Measurements from ENCODE around the gene HHATL.

HHATL gene

DNA sequence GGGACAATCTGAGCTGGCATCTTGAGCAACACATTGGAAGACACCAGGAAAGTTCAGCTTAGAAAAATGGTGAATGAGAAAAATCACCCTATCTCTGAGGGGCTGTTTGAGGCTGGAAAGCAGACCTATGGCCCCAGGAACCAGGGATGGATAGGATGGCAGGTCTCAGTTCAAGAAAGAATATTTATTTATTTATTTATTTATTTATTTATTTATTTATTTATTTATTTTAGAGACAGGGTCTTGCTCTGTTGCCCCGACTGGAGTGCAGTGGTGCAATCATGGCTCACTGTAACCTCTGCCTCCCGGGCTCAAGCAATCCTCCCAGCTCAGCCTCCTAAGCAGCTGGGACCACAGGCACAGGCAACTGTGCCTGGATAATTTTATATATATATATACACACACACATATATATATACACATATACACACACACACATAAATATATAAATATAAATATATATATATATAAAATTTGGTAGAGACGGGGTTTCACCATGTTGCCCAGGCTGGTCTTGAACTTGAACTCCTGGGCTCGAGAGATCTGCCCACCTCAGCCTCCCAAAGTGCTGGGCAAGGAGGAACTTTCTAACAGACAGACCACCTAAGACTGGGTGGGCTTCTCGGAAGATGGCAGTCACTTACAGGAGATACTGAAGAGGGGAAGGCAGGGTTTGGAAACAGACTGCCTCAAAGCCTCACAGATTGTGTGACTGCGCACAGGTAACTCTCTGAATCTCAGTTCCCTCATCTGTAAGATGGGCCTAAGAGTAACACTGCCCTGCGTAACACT, 40.8 kb upstream of the HHATL start:
- no peaks in the 10 kb centered on the region for H3K27me3 ChIP-seq (ENCODE audit: insufficient read depth, low read length)
- H3K9me2 ChIP-seq (ENCODE audit: low read depth, low read length) = no peaks in the 10 kb centered on the region
- H3K4me3 ChIP-seq (ENCODE audit: low read depth, low read length, poor library complexity, severe bottlenecking) = no peak overlapping the region
- no peaks in the 10 kb centered on the region for H4K20me1 ChIP-seq (ENCODE audit: insufficient read depth, low read length)
- no peaks in the 10 kb centered on the region for H3K9me3 ChIP-seq (ENCODE audit: low read length)
- H3K4me1 ChIP-seq (ENCODE audit: insufficient read depth, low read length, severe bottlenecking) = peaks cover 2% of the 10 kb centered on the region
- H3K36me3 ChIP-seq (ENCODE audit: insufficient read depth, low read length) = no peaks in the 10 kb centered on the region
- TF ChIP-seq EZH2 (IDR thresholded peaks at IDR 0.05; ENCODE audit: borderline replicate concordance, low read length) (no peak), CTCF (IDR thresholded peaks at IDR 0.05; ENCODE audit: low read length) (no peak)
- H3K9ac ChIP-seq (ENCODE audit: low read length) = no peak overlapping the region
- no peaks in the 10 kb centered on the region for H3K79me2 ChIP-seq (ENCODE audit: insufficient read depth, low read length)
- no peak overlapping the region for H3K27ac ChIP-seq (ENCODE audit: low read depth, low read length, poor library complexity, severe bottlenecking)
- H3K4me2 ChIP-seq (ENCODE audit: low read length) = no peak overlapping the region
- H3F3A ChIP-seq (ENCODE audit: insufficient read depth, low read length) = no peaks in the 10 kb centered on the region
- no peak overlapping the region for H2AFZ ChIP-seq (ENCODE audit: low read length)

DNA sequence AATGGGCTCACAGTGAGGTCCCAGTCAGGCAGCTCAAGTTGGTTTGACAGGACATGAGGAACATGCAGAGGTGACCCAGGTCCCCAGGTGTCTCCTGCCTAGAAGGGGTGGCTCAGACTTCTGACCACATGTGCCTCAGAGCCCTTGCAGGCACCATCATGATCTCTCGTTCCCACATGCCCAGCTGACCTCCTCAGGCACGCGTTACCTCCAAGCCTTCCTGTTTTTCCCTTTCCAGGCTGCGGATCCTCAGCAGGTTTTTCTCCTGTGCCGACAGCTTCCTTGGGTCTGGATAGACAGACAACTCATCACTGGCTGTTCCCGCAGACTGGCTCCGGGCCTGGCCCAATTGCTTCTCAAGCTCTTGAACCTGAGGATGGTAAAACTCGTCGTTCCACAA, 40.1 kb upstream of the HHATL start:
- Histone ChIP-seq H3K9ac (ENCODE audit: low read length) (no peak overlapping the region), H3K9me3 (ENCODE audit: low read length) (no peaks in the 10 kb centered on the region)
- no peak for TF ChIP-seq EZH2 (IDR thresholded peaks at IDR 0.05; ENCODE audit: borderline replicate concordance, low read length)
- TF ChIP-seq CTCF (IDR thresholded peaks at IDR 0.05; ENCODE audit: low read length) = no peak

GRCh38 chr3:42742259-42742658, 39.7 kb upstream of the HHATL start:
- H3F3A ChIP-seq (ENCODE audit: insufficient read depth, low read length) = no peaks in the 10 kb centered on the region
- no peaks in the 10 kb centered on the region for H4K20me1 ChIP-seq (ENCODE audit: insufficient read depth, low read length)
- no peaks in the 10 kb centered on the region for H3K36me3 ChIP-seq (ENCODE audit: insufficient read depth, low read length)
- no peak overlapping the region for H3K4me3 ChIP-seq (ENCODE audit: low read depth, low read length, poor library complexity, severe bottlenecking)
- H3K79me2 ChIP-seq (ENCODE audit: insufficient read depth, low read length) = no peaks in the 10 kb centered on the region
- H3K4me2 ChIP-seq (ENCODE audit: low read length) = no peak overlapping the region
- no peak overlapping the region for H2AFZ ChIP-seq (ENCODE audit: low read length)
- H3K9me2 ChIP-seq (ENCODE audit: low read depth, low read length) = no peaks in the 10 kb centered on the region
- peaks cover 2% of the 10 kb centered on the region for H3K4me1 ChIP-seq (ENCODE audit: insufficient read depth, low read length, severe bottlenecking)
- no peak for TF ChIP-seq CTCF (IDR thresholded peaks at IDR 0.05; ENCODE audit: low read length)
- no peak for TF ChIP-seq EZH2 (IDR thresholded peaks at IDR 0.05; ENCODE audit: borderline replicate concordance, low read length)
- H3K9ac ChIP-seq (ENCODE audit: low read length) = no peak overlapping the region
- H3K27ac ChIP-seq (ENCODE audit: low read depth, low read length, poor library complexity, severe bottlenecking) = no peak overlapping the region
- H3K9me3 ChIP-seq (ENCODE audit: low read length) = no peaks in the 10 kb centered on the region
- H3K27me3 ChIP-seq (ENCODE audit: insufficient read depth, low read length) = no peaks in the 10 kb centered on the region

More for the DNA sequence above, 40.1 kb upstream of the HHATL start:
- Histone ChIP-seq H3K4me3 (ENCODE audit: low read depth, low read length, poor library complexity, severe bottlenecking) (no peak overlapping the region), H3K4me1 (ENCODE audit: insufficient read depth, low read length, severe bottlenecking) (peaks cover 2% of the 10 kb centered on the region), H3F3A (ENCODE audit: insufficient read depth, low read length) (no peaks in the 10 kb centered on the region), H4K20me1 (ENCODE audit: insufficient read depth, low read length) (no peaks in the 10 kb centered on the region), H2AFZ (ENCODE audit: low read length) (no peak overlapping the region), H3K9me2 (ENCODE audit: low read depth, low read length) (no peaks in the 10 kb centered on the region), H3K4me2 (ENCODE audit: low read length) (no peak overlapping the region), H3K27me3 (ENCODE audit: insufficient read depth, low read length) (no peaks in the 10 kb centered on the region), H3K79me2 (ENCODE audit: insufficient read depth, low read length) (no peaks in the 10 kb centered on the region), H3K36me3 (ENCODE audit: insufficient read depth, low read length) (no peaks in the 10 kb centered on the region), H3K27ac (ENCODE audit: low read depth, low read length, poor library complexity, severe bottlenecking) (no peak overlapping the region)
